GM08714 (cell line): ENCODE measurements around the gene PRF1.
"Not testable (repeated sequence)": the region's sequence is repeated elsewhere in the genome, so short reads cannot be mapped to it uniquely, and the experiment has no call there.

ENCODE experiments used
- H3K4me3 ChIP-seq: fragments of 200-500 bp; sonication (Bioruptor generic); 2 replicates; pipeline ENCODE4 v1.5.1; 2014; ENCODE audit warnings: mild to moderate bottlenecking, low read length, inconsistent platforms
- ZNF274 ChIP-seq: IDR thresholded peaks from 2 replicates; pipeline ENCODE4 v1.6.1; 2012; ENCODE audit warnings: mild to moderate bottlenecking, low read depth, low read length

Gene PRF1

DNA sequence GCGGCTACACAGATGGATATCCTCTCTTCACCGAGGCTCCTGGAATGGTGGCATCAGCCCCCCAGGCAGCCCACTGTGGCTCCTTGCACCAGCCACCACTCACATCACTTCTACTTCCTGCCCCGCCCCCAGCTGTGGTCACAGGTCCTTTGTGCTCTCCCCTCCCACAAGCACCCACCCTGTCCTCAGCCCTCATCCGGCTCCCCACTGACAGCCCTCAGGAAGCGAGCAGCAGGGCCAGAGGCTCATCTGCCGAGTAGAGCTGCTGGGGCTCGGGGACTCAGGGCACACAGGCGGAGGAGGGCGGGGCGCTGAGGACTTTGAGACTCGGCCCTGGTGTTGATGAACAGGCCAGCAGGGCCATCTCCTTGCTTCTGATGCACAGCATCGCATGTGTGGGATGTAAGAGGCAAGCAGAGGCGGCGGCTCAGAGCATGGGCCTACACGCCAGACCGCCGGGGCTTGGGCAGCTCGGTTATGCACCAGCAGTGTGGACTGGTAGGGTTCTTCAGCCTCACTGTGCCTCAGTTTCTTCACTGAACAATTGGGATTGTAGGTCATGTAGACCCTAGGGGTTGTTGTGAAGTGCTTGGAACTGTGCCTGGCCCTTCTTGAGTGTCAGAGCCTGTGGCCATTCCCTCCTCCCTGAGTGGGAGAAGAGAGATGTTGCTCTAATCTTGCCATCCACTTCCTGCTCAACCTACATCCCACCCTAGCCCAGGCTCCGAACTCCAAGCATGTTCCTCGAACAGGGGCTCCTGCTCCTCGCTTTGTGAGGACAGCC lies at the start of gene PRF1:
Gene PRF1 (minus strand): TSS at position 77 of the 784 bp plus-strand sequence. CDS start 1,839 bp downstream, outside the sequence.
- TF ChIP-seq ZNF274 = no peak
- H3K4me3 ChIP-seq = no peak within 1 kb of the TSS

- H3K4me3 ChIP-seq = no peak overlapping the region
- no peak for TF ChIP-seq ZNF274
Observed at GRCh38 chr10:70651661-70652060, 49.1 kb upstream of the PRF1 start.

- no peak for TF ChIP-seq ZNF274
- H3K4me3 ChIP-seq = no peak overlapping the region
Observed at GRCh38 chr10:70650718-70651117, 48.2 kb upstream of the PRF1 start.

- no peak for TF ChIP-seq ZNF274
- no peak overlapping the region for H3K4me3 ChIP-seq
Observed at GRCh38 chr10:70650104-70650503, 47.6 kb upstream of the PRF1 start.

DNA sequence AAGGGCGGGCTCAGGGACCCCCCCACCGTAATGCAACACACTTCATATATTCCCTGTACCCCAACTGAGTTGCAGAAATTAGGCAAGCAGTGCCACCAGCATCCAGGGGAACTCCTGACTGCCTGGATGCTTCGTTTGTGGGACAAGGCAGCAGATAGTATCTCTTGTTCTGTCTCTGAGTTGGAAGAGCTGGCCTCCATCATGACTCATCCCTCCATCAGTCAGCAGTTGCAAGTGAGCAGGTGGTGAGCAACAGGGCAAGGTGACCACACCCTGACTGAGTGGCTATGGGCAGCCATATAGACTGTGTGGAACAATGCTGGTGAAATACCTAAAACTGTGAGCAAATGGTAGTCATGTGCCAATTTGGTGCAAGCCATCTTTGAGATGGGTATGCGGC lies 47.0 kb upstream of the PRF1 start:
- TF ChIP-seq ZNF274 = no peak
- no peak overlapping the region for H3K4me3 ChIP-seq

GRCh38 chr10:70648427-70648826 lies 45.9 kb upstream of the PRF1 start:
- no peak overlapping the region for H3K4me3 ChIP-seq
- TF ChIP-seq ZNF274 = no peak

GRCh38 chr10:70647086-70647485 lies 44.5 kb upstream of the PRF1 start:
- no peak overlapping the region for H3K4me3 ChIP-seq
- no peak for TF ChIP-seq ZNF274

DNA sequence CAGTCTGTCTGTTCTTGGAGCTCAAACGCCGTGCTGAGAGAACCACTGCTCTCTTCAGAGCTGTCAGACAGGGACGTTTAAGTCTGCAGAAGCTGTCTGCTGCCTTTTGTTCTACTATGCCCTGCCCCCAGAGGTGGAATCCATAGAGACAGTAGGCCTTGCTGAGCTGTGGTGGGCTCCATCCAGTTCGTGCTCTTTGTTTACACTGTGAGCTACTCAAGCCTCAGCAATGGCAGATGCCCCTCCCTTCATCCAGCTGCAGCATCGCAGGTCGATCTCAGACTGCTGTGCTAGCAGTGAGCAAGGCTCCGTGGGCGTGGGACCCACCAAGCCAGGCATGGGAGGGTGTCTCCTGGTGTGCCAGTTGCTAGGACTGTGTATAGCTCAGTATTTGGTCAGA lies 42.4 kb upstream of the PRF1 start:
- not testable (repeated sequence) for H3K4me3 ChIP-seq

DNA sequence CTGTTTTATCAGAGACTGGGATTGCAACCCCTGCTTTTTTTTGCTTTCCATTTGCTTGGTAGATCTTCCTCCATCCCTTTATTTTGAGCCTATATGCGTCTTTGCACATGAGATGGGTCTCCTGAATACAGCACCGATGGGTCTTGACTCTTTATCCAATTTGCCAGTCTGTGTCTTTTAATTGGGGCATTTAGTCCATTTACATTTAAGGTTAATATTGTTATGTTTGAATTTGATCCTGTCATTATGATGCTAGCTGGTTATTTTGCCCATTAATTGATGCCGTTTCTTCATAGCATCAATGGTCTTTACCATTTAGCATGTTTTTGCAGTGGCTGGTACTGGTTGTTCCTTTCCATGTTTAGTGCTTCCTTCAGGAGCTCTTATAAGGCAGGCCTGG lies 40.7 kb upstream of the PRF1 start:
- H3K4me3 ChIP-seq = not testable (repeated sequence)

- H3K4me3 ChIP-seq = not testable (repeated sequence)
Observed at GRCh38 chr10:70639640-70640383, 37.3 kb upstream of the PRF1 start.

- H3K4me3 ChIP-seq = not testable (repeated sequence)
Observed at GRCh38 chr10:70634515-70634914, 32.0 kb upstream of the PRF1 start.

DNA sequence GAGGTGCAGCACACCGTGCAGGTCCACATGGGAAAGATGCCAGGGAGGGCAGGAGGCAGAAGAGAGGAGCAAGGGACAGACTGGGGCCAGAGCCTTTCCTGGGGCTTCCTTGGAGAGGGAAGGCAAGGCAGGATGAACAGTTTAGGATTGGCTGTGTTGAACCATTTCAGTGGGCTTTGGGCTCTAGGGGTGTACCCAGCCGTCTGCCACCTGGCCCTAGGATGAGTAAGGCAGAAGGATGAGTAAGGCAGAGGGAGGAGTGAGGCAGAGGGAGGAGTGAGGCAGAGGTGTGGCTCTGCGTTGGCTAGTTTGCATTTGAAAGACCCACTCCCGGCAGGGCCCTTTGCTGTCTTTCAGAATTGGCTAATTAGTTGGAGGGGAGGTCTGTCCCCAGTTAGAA lies 31.5 kb upstream of the PRF1 start:
- H3K4me3 ChIP-seq = no peak overlapping the region
- TF ChIP-seq ZNF274 = no peak

DNA sequence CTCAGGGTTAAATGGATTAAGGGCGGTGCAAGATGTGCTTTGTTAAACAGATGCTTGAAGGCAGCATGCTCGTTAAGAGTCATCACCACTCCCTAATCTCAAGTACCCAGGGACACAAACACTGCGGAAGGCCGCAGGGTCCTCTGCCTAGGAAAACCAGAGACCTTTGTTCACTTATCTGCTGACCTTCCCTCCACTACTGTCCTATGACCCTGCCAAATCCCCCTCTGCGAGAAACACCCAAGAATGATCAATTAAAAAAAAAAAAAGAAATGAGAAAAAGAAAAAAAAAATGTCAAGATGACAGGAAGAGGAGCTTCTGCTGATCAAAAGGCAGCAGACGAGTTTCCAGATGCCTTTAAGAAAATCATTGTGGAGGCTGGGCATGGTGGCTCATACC lies 29.2 kb upstream of the PRF1 start:
- not testable (repeated sequence) for H3K4me3 ChIP-seq

GRCh38 chr10:70629338-70629737 lies 26.8 kb upstream of the PRF1 start:
- no peak overlapping the region for H3K4me3 ChIP-seq
- no peak for TF ChIP-seq ZNF274

GRCh38 chr10:70626056-70626455 lies 23.5 kb upstream of the PRF1 start:
- no peak overlapping the region for H3K4me3 ChIP-seq
- TF ChIP-seq ZNF274 = no peak
